Suprapubic skin (tissue), 4 donors: ENCODE results near the gene RPE. TPM values are rescaled to one million over a fixed set of nuclear protein-coding genes. Genes with fewer than 3 reads are reported as not detected.
A peak's percentile ranks its signal among the peaks of the same experiment; 100 is the strongest.

Source experiments
- DNase-seq, 2 donors: peaks; one replicate each; pipeline ENCODE4 v3.0.0-alpha.2; 2019; ENCODE audit warnings: low spot score in 2 of 2
- H3K27ac ChIP-seq: fragments of 200-600 bp; sonication (generic); one replicate; pipeline ENCODE4 v1.5.1; 2019
- H3K27me3 ChIP-seq: fragments of 200-600 bp; sonication (generic); one replicate; pipeline ENCODE4 v1.5.1; 2019
- H3K36me3 ChIP-seq: fragments of 200-600 bp; sonication (generic); one replicate; pipeline ENCODE4 v1.5.1; 2019
- H3K4me1 ChIP-seq: fragments of 200-600 bp; sonication (generic); one replicate; pipeline ENCODE4 v1.5.1; 2019
- H3K4me3 ChIP-seq: fragments of 200-600 bp; sonication (generic); one replicate; pipeline ENCODE4 v1.5.1; 2019; ENCODE audit warnings: mild to moderate bottlenecking
- H3K9me3 ChIP-seq: fragments of 200-600 bp; sonication (generic); one replicate; pipeline ENCODE4 v1.5.1; 2019
- EP300 ChIP-seq: sonication (generic); formaldehyde crosslinking; IDR thresholded peaks from one replicate; pipeline ENCODE4 v1.6.1; 2017; ENCODE audit warnings: antibody characterized with exemption
- POLR2A ChIP-seq, 2 donors: fragments of 450-650 bp; IDR thresholded peaks; one replicate each; pipeline ENCODE4 v1.6.1; 2017; ENCODE audit warnings: antibody characterized with exemption in 2 of 2, mild to moderate bottlenecking in 2 of 2, moderate library complexity in 2 of 2
- POLR2AphosphoS5 ChIP-seq, 3 donors: sonication (generic); formaldehyde crosslinking; IDR thresholded peaks; one replicate each; pipeline ENCODE4 v1.6.1; 2017; ENCODE audit warnings: antibody characterized with exemption in 3 of 3
- WGBS: methylation state at CpG from one replicate; pipeline ENCODE4 v1.1.5; 2018; 5-methylcytosine and 5-hydroxymethylcytosine counted together
- total RNA-seq, 4 donors: library from RNA; depleted of rRNA; stranded (reverse); fragments of >200 nt; gene quantifications; one replicate each; pipeline ENCODE4 v1.1.0, GENCODE V29; 2016
- TF ChIP-seq, protein P1 (sequence below), 2 donors: fragments of 200-600 bp in 1 of 2; fragments of 450-650 bp in 1 of 2; sonication (generic) in 1 of 2; IDR thresholded peaks; one replicate each; pipeline ENCODE4 v1.5.1; 2016 to 2019; ENCODE audit warnings: antibody characterized with exemption in 2 of 2, mild to moderate bottlenecking in 1 of 2, moderate library complexity in 1 of 2

The RPE gene
- total RNA-seq, 4 donors from 2014 or later: 33.6 to 74.0 (median 46.6) TPM

DNA sequence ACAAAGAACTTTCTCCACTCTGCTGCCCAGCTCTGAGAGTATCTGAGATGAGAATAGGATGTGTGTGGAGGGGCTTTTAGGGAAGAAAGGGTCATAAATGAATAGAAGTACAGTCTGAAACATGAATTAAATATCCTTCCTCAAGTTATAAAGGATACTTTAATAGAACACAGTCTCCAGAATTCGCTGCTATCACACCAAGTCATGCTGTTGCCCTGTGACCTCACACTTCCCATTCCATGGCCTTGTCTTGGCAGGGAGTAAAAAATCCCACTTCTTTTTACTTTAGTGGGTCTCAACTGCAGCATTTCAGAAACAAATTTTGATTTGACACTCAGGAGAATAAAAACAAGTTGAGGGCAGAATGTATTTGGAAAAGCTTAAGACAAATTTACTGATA lies 3.8 kb upstream of the RPE start:
- no peaks in the 10 kb centered on the region for H3K9me3 ChIP-seq
- H3K4me1 ChIP-seq: peaks cover 12% of the 10 kb centered on the region
- no peaks in the 10 kb centered on the region for H3K36me3 ChIP-seq
- TF ChIP-seq EP300 (no peak), POLR2A (IDR thresholded peaks at IDR 0.05) (no peak), POLR2AphosphoS5 (IDR thresholded peaks at IDR 0.05) (no peak)
- TF ChIP-seq, protein P1, sequence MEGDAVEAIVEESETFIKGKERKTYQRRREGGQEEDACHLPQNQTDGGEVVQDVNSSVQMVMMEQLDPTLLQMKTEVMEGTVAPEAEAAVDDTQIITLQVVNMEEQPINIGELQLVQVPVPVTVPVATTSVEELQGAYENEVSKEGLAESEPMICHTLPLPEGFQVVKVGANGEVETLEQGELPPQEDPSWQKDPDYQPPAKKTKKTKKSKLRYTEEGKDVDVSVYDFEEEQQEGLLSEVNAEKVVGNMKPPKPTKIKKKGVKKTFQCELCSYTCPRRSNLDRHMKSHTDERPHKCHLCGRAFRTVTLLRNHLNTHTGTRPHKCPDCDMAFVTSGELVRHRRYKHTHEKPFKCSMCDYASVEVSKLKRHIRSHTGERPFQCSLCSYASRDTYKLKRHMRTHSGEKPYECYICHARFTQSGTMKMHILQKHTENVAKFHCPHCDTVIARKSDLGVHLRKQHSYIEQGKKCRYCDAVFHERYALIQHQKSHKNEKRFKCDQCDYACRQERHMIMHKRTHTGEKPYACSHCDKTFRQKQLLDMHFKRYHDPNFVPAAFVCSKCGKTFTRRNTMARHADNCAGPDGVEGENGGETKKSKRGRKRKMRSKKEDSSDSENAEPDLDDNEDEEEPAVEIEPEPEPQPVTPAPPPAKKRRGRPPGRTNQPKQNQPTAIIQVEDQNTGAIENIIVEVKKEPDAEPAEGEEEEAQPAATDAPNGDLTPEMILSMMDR (IDR thresholded peaks at IDR 0.05): no peak
- no peak overlapping the region for H3K27ac ChIP-seq
- H3K4me3 ChIP-seq: no peak overlapping the region
- no peaks in the 10 kb centered on the region for H3K27me3 ChIP-seq
- no peak for DNase-seq
- WGBS: 72% methylated on average over 1 of the region's 1 CpG

DNA sequence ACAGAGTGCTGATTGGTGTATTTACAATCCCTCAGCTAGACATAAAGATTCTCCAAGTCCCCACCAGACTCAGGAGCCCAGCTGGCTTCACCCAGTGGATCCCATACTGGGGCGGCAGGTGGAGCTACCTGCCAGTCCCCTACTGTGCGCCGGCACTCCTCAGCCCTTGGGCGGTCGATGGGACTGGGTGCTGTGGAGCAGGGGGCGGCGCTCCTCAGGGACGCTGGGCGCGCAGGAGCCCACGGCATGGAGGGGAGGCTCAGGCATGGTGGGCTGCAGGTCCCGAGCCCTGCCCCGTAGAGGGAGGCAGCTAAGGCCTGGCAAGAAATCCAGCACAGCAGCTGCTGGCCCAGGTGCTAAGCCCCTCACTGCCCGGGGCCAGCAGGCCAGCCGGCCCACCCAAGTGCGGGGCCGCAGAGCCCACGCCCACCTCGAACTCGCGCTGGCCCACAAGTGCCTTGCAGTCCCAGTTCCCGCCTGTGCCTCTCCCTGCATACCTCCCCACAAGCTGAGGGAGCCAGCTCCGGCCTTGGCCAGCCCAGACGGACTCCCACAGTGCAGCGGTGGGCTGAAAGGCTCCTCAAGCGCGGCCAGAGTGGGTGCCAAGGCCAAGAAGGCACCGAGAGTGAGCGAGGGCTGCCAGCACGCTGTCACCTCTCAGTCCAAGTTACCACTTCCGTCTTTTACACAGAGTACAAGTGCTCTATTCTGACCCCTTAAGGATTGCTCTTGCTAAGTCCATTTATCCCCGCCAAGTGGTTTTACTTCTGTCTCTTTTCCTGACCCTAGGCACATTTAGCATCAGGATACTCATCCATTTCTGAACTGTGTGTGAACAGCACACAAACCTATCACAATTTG lies 1.7 kb upstream of the RPE start:
- Histone ChIP-seq H3K4me1 (peaks cover 31% of the 10 kb centered on the region), H3K27me3 (no peaks in the 10 kb centered on the region), H3K36me3 (no peaks in the 10 kb centered on the region), H3K27ac (no peak overlapping the region), H3K9me3 (no peaks in the 10 kb centered on the region), H3K4me3 (no peak overlapping the region)
- no peak for TF ChIP-seq POLR2A (IDR thresholded peaks at IDR 0.05)
- no peak for TF ChIP-seq POLR2AphosphoS5 (IDR thresholded peaks at IDR 0.05)
- TF ChIP-seq, protein P1 (IDR thresholded peaks at IDR 0.05): no peak
- TF ChIP-seq EP300: no peak
- WGBS: 97% methylated on average over 26 of the region's 32 CpGs
- no peak for DNase-seq

DNA sequence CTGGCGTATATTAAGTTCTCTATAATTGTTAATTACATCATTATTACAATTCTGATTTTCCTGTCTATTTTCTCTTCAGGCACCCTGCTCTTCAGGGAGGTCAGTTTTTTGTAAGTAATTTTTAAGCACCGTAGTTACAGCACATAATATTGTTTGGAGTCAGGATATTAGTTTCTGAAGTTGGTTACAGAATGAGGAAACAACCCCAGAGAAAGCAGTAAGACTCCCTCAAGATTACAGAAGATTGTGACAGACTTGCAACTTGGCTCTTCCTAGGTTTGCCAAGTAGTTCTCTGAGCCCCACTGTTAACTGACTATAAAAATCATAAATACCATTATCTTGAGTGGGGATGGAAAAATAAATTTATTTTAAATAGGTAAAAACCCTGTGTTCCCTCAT lies 921 bp downstream of the RPE start:
- no peak for DNase-seq
- TF ChIP-seq EP300: no peak
- TF ChIP-seq POLR2A (IDR thresholded peaks at IDR 0.05): no peak
- TF ChIP-seq, protein P1 (IDR thresholded peaks at IDR 0.05): no peak
- no peak for TF ChIP-seq POLR2AphosphoS5 (IDR thresholded peaks at IDR 0.05)
- 42% methylated on average over 2 of the region's 2 CpGs for WGBS
- Histone ChIP-seq H3K4me1 (peaks cover 38% of the 10 kb centered on the region), H3K27ac (no peak overlapping the region), H3K27me3 (no peaks in the 10 kb centered on the region), H3K9me3 (no peaks in the 10 kb centered on the region), H3K4me3 (peak overlapping the region; percentile 93), H3K36me3 (no peaks in the 10 kb centered on the region)

DNA sequence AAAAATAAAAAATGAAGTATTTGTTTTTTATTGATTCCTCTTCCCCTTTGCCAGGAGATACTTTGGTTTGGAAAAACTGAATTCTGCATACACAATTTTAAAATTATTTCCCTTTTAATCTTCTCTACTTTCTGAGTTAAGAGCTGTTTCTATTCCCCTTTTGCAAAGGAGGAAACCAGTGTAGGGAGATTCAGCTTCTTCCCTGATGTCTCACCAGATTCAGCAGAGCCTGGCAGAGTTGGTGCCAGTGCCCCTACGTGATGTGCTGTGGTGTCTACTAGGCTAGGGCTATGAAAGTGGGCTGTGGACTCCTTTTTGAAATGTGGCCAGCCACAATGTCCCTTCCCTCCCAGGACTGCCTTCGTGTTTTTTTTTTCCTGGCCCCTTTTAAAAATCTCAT lies 2.4 kb downstream of the RPE start:
- H3K27me3 ChIP-seq: no peaks in the 10 kb centered on the region
- no peaks in the 10 kb centered on the region for H3K9me3 ChIP-seq
- DNase-seq: no peak
- H3K4me3 ChIP-seq: no peak overlapping the region
- 61% methylated on average over 2 of the region's 2 CpGs for WGBS
- peaks cover 38% of the 10 kb centered on the region for H3K4me1 ChIP-seq
- no peak overlapping the region for H3K27ac ChIP-seq
- H3K36me3 ChIP-seq: no peaks in the 10 kb centered on the region
- TF ChIP-seq EP300: no peak
- TF ChIP-seq, protein P1 (IDR thresholded peaks at IDR 0.05): no peak
- no peak for TF ChIP-seq POLR2A (IDR thresholded peaks at IDR 0.05)
- no peak for TF ChIP-seq POLR2AphosphoS5 (IDR thresholded peaks at IDR 0.05)

DNA sequence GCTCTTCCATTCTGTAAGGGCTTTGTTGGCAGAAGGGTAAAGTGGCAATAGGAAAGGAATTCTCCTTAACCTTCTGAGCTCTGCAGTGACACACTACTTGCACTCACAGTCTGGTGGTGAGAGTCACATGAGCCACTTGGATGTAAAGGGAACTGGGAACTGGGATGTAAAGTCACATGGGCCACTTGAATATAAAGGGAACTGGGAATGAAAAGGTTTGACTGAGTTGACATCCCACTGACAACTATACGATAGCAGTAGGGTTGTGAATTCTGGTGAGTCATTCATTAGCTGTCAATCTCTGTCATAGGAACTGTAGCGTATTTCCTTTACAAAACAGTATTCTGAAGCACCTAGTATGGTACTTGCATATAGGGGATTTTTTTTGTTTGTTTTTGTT lies 5.5 kb downstream of the RPE start:
- TF ChIP-seq, protein P1 (IDR thresholded peaks at IDR 0.05): no peak
- TF ChIP-seq EP300 (no peak), POLR2AphosphoS5 (IDR thresholded peaks at IDR 0.05) (no peak)
- no peak for DNase-seq
- no peak overlapping the region for H3K27ac ChIP-seq
- no peak overlapping the region for H3K4me3 ChIP-seq
- 89% methylated on average over 2 of the region's 2 CpGs for WGBS
- peaks cover 32% of the 10 kb centered on the region for H3K4me1 ChIP-seq
- no peaks in the 10 kb centered on the region for H3K9me3 ChIP-seq
- no peaks in the 10 kb centered on the region for H3K36me3 ChIP-seq
- H3K27me3 ChIP-seq: no peaks in the 10 kb centered on the region
